IPS-18a (cell line): ENCODE data around the gene TLDC2.
"Not testable (repeated sequence)": the region's sequence is repeated elsewhere in the genome, so short reads cannot be mapped to it uniquely, and the experiment has no call there.

Experiments used
- H3K27ac ChIP-seq: one replicate; pipeline ENCODE4 v1.5.1; 2013; ENCODE audit warnings: low read length
- H3K27me3 ChIP-seq: one replicate; pipeline ENCODE4 v1.6.1; 2013; ENCODE audit warnings: mild to moderate bottlenecking, low read length; ENCODE audit not compliant: control insufficient read depth, insufficient read depth
- H3K36me3 ChIP-seq: one replicate; pipeline ENCODE4 v1.6.1; 2013; ENCODE audit warnings: low read depth, low read length; ENCODE audit not compliant: control insufficient read depth
- H3K4me1 ChIP-seq: one replicate; pipeline ENCODE4 v1.6.1; 2013; ENCODE audit warnings: low read depth, low read length; ENCODE audit not compliant: control insufficient read depth
- H3K4me3 ChIP-seq: one replicate; pipeline ENCODE4 v1.5.1; 2013; ENCODE audit warnings: low read length
- H3K9ac ChIP-seq: one replicate; pipeline ENCODE4 v1.6.1; 2013; ENCODE audit warnings: mild to moderate bottlenecking, low read length, moderate library complexity
- H3K9me3 ChIP-seq: one replicate; pipeline ENCODE4 v1.6.1; 2013; ENCODE audit warnings: low read depth, low read length; ENCODE audit not compliant: control insufficient read depth

TLDC2 gene

DNA sequence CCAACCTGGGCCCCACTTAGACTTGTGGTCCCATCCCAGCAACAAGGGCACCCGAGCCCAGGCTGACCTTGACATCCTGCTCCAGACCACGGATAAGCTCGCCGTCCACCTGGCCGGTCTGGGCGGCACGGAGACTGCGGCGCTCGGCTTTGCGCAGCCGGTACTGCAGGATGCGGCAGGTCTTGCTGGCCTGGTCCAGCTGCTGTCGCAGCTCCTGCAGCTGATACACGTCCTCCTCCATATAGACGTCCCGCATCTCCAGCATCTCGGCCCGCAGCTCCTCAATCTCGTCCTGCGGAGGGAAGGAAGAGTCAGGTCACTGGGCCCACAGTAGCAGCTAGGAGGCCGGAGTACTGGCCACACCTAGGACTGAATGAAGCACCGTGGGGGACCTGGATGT, 36.8 kb upstream of the TLDC2 start:
- Histone ChIP-seq H3K9me3 (no peaks in the 10 kb centered on the region), H3K27me3 (no peaks in the 10 kb centered on the region), H3K9ac (no peak overlapping the region), H3K4me3 (no peak overlapping the region), H3K36me3 (peaks cover 3% of the 10 kb centered on the region), H3K27ac (no peak overlapping the region), H3K4me1 (peaks cover 8% of the 10 kb centered on the region)

DNA sequence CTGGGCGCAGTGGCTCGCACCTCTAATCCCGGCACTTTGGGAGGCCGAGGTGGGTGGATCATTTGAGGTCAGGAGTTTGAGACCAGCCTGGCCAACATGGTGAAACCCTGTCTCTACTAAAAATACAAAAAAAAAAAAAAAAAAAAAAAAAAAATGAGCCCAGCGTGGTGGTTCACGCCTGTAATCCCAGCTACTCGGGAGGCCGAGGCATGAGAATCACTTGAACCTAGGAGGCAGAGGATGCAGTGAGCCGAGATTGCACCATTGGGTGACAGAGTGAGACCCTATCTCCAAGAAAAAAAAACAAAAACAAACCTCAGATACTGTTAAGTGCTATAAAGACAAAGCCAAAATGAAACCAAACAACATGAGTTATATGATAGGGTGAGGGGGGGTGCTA, 34.9 kb upstream of the TLDC2 start:
- H3K27me3 ChIP-seq, H3K36me3 ChIP-seq, H3K9me3 ChIP-seq, H3K27ac ChIP-seq, H3K4me1 ChIP-seq, H3K4me3 ChIP-seq, H3K9ac ChIP-seq: not testable (repeated sequence)

GRCh38 chr20:36845288-36845971, 30.5 kb upstream of the TLDC2 start:
- Histone ChIP-seq H3K27ac (no peak overlapping the region), H3K4me3 (no peak overlapping the region), H3K9me3 (no peaks in the 10 kb centered on the region), H3K4me1 (peaks cover 3% of the 10 kb centered on the region), H3K27me3 (no peaks in the 10 kb centered on the region), H3K9ac (no peak overlapping the region), H3K36me3 (no peaks in the 10 kb centered on the region)

GRCh38 chr20:36847009-36847709, 28.8 kb upstream of the TLDC2 start:
- Histone ChIP-seq H3K4me3 (no peak overlapping the region), H3K27me3 (no peaks in the 10 kb centered on the region), H3K36me3 (no peaks in the 10 kb centered on the region), H3K27ac (no peak overlapping the region), H3K9ac (no peak overlapping the region), H3K4me1 (no peaks in the 10 kb centered on the region), H3K9me3 (no peaks in the 10 kb centered on the region)

- Histone ChIP-seq H3K4me1 (no peaks in the 10 kb centered on the region), H3K4me3 (no peak overlapping the region), H3K36me3 (no peaks in the 10 kb centered on the region), H3K9me3 (no peaks in the 10 kb centered on the region), H3K27me3 (no peaks in the 10 kb centered on the region), H3K27ac (no peak overlapping the region), H3K9ac (no peak overlapping the region)
Measured at GRCh38 chr20:36847710-36848040, 28.3 kb upstream of the TLDC2 start.

DNA sequence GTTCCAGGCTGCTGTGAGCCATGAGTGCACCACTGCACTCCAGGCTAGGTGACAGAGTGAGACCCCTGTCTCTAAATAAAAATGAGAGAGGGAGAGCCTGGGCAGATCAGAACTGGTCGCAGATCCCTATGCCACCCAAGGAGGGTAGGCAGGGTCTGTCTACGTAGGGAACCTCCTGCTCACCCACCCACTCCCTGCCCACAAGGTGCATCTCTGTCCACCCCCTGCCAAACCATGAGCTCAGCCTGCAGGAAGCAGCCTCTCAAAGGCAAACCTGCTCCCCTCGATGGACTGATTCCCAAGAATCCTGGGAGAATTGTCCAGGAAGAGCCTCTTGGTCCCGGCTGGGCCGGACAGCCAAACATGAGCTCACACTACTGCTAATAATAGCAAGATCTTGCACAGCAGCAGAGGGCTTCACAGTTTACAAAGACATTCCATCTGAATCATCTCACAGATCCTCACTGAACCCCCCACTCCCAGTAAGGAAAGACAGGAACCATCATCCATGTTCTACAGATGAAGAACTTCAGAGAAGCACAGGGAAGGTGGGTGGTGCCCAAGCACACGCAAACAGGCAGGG, 27.8 kb upstream of the TLDC2 start:
- Histone ChIP-seq H3K27ac (no peak overlapping the region), H3K4me1 (no peaks in the 10 kb centered on the region), H3K9me3 (no peaks in the 10 kb centered on the region), H3K4me3 (no peak overlapping the region), H3K36me3 (no peaks in the 10 kb centered on the region), H3K9ac (no peak overlapping the region), H3K27me3 (no peaks in the 10 kb centered on the region)

GRCh38 chr20:36848677-36849076, 27.3 kb upstream of the TLDC2 start:
- Histone ChIP-seq H3K4me1 (no peaks in the 10 kb centered on the region), H3K4me3 (no peak overlapping the region), H3K36me3 (no peaks in the 10 kb centered on the region), H3K9ac (no peak overlapping the region), H3K9me3 (no peaks in the 10 kb centered on the region), H3K27me3 (no peaks in the 10 kb centered on the region), H3K27ac (no peak overlapping the region)

- Histone ChIP-seq H3K36me3 (no peaks in the 10 kb centered on the region), H3K9me3 (no peaks in the 10 kb centered on the region), H3K27me3 (no peaks in the 10 kb centered on the region), H3K4me3 (no peak overlapping the region), H3K27ac (no peak overlapping the region), H3K9ac (no peak overlapping the region), H3K4me1 (no peaks in the 10 kb centered on the region)
Measured at GRCh38 chr20:36849333-36850065, 26.4 kb upstream of the TLDC2 start.

GRCh38 chr20:36850759-36851158, 25.2 kb upstream of the TLDC2 start:
- Histone ChIP-seq H3K4me1 (no peaks in the 10 kb centered on the region), H3K27ac (no peak overlapping the region), H3K36me3 (no peaks in the 10 kb centered on the region), H3K9ac (no peak overlapping the region), H3K27me3 (no peaks in the 10 kb centered on the region), H3K9me3 (no peaks in the 10 kb centered on the region), H3K4me3 (no peak overlapping the region)

DNA sequence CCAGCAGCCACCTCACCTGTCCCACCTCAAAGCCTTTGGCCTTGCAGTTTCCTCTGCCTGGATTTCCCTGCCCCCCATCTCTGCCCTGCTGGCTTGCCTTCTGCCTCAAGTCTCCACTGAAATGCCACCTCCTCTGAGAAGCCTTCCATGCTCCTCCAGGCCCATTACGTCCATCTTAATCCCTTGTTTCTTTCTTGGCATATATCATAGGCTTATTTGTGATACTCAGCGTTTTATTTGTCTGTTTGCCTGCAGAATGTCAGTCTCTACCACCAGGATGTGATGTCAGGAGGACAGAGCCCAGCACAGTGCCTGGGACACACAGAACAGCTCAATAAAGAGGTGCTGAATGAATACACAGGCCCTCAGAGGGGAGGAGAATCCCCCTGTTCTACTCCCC, 24.4 kb upstream of the TLDC2 start:
- Histone ChIP-seq H3K27ac (no peak overlapping the region), H3K27me3 (no peaks in the 10 kb centered on the region), H3K9me3 (no peaks in the 10 kb centered on the region), H3K9ac (no peak overlapping the region), H3K36me3 (no peaks in the 10 kb centered on the region), H3K4me3 (no peak overlapping the region), H3K4me1 (no peaks in the 10 kb centered on the region)

- no peaks in the 10 kb centered on the region for H3K27me3 ChIP-seq
- no peak overlapping the region for H3K27ac ChIP-seq
- H3K36me3 ChIP-seq: no peaks in the 10 kb centered on the region
- H3K4me3 ChIP-seq: no peak overlapping the region
- no peak overlapping the region for H3K9ac ChIP-seq
- no peaks in the 10 kb centered on the region for H3K4me1 ChIP-seq
- no peaks in the 10 kb centered on the region for H3K9me3 ChIP-seq
Measured at GRCh38 chr20:36852187-36852586, 23.8 kb upstream of the TLDC2 start.
